D721Med (cell line): Measurements from ENCODE around the gene CNOT4.

Experiments used
- DNase-seq: peaks from one replicate; pipeline ENCODE4 v3.0.0; 2011; ENCODE audit warnings: low spot score; ENCODE audit not compliant: insufficient read length
- FAIRE-seq: peaks from 2 replicates; lab custom pipeline; 2011; peaks lifted over from hg19 to GRCh38; lab: Jason Lieb, UNC
- TF ChIP-seq, protein P1 (sequence below): IDR thresholded peaks from 2 replicates; pipeline ENCODE4 v1.5.1; 2012; ENCODE audit warnings: mild to moderate bottlenecking, control low read depth; ENCODE audit not compliant: insufficient read depth; ENCODE audit errors: missing control alignments

Gene CNOT4

DNA sequence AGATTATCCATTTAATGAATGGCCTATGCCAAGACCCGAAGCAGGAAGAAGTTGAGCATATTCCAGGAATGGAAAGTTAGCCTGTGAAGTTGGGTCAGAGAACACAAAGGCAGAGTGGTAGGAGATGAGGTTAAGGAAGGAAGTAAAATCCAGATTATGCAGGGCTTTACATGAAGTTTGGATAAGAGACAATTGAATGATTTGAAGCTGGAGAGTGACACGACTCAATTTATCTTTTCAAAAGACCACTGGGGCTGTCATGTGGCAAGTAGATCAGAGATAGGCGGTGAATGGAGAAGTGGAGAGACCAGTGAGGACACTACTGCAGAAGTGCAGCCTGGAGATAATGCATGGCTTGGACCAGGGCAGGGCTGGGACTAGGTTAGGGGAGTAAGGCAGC lies 7.2 kb upstream of the CNOT4 start:
- FAIRE-seq (no peak), DNase-seq (no peak)
- TF ChIP-seq, protein P1, sequence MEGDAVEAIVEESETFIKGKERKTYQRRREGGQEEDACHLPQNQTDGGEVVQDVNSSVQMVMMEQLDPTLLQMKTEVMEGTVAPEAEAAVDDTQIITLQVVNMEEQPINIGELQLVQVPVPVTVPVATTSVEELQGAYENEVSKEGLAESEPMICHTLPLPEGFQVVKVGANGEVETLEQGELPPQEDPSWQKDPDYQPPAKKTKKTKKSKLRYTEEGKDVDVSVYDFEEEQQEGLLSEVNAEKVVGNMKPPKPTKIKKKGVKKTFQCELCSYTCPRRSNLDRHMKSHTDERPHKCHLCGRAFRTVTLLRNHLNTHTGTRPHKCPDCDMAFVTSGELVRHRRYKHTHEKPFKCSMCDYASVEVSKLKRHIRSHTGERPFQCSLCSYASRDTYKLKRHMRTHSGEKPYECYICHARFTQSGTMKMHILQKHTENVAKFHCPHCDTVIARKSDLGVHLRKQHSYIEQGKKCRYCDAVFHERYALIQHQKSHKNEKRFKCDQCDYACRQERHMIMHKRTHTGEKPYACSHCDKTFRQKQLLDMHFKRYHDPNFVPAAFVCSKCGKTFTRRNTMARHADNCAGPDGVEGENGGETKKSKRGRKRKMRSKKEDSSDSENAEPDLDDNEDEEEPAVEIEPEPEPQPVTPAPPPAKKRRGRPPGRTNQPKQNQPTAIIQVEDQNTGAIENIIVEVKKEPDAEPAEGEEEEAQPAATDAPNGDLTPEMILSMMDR: no peak

DNA sequence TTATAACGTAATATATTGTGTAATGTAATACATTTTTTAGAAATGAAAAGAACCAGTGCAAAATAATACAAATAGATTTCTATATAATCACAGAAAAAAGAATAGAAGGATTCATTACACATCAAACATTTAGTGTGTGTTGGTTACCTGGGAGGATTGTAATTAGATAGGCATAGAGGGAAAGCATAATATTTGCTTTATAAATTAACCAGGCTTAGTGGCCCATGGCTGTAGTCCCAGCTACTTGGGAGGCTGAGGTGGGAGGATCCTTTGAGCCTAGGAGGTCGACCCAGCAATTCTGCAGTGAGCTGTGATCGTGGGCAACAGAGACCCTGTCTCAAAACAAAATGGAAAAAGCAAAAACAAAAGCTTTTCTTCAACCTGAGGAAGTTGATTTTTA lies 5.0 kb upstream of the CNOT4 start:
- no peak for DNase-seq
- FAIRE-seq: no peak
- TF ChIP-seq, protein P1: no peak

DNA sequence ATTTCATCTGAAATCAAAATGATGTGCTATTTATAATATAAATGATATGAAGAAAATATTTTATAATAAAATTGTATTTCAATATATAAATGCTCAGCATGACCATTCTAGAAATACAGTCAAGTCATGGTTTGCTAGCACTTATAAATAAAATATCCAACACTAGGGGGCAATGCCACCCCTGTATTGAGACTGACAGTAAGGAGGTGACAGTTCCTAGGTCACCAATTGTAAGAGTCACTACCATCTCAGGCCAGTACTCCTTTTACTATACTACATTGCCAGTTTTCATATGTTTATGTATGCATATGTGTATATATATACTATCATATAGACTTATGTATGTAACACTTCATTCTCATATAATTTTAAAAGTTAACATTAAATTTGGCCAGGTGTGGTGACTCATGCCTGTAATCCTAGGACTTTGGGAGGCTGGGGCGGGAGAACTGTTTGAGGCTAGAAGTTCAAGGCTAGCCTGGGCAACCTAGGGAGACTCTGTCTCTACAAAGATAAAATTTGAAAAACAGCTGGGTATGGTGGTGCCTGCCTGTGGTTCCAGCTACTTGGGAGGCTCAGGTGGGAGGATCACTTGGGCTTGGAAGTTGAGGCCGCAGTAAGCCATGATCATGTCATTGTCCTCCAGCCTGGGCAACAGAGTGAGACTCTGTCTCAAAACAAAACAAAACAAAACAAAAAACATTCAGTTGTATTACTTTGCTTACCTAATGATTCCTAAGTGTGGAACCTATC lies 2.4 kb upstream of the CNOT4 start:
- DNase-seq (no peak), FAIRE-seq (no peak)
- TF ChIP-seq, protein P1: peak; percentile 65

DNA sequence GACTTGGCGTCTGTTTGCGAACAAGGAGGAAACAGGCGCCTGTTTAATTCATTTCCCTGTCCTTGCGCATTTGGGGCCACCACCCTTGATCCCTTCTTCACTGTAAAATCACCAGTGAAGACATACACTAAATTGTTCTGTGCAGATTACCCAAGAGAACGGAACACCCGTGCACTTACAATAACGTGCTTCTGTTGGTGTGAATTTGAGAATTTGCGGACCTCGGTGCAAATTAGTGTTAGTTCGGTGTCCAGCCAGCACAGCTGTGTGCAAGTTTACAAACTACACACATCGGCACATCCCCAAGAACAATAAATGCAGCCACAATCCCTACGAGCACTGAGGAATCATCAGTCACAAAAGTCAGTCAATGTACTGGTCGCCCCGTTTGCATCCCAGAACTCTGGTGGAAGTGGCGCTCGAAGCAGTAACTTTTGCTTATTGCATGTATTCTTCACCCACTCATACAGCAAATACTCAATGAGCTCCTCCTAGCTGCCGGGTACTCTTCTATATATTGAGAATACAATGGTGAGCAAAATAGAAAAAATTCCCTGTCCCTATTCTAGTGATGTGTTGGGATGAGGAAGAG lies 786 bp upstream of the CNOT4 start:
- DNase-seq: no peak
- FAIRE-seq: no peak
- TF ChIP-seq, protein P1: peak; percentile 15

DNA sequence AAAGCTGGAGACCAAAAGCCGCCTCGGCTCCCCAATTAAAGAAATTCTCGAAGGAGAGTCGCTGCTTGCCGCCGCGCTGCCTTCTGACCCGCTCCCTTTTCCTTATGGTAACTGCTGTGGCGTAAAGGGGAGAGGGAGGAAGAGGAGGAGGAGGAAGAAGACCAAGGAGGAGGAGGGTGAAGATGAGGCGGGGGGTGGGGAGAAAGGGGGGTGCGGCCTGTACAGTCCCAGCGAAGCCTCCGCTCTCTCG lies 388 bp downstream of the CNOT4 start:
- DNase-seq (no peak), FAIRE-seq (no peak)
- TF ChIP-seq, protein P1: no peak

DNA sequence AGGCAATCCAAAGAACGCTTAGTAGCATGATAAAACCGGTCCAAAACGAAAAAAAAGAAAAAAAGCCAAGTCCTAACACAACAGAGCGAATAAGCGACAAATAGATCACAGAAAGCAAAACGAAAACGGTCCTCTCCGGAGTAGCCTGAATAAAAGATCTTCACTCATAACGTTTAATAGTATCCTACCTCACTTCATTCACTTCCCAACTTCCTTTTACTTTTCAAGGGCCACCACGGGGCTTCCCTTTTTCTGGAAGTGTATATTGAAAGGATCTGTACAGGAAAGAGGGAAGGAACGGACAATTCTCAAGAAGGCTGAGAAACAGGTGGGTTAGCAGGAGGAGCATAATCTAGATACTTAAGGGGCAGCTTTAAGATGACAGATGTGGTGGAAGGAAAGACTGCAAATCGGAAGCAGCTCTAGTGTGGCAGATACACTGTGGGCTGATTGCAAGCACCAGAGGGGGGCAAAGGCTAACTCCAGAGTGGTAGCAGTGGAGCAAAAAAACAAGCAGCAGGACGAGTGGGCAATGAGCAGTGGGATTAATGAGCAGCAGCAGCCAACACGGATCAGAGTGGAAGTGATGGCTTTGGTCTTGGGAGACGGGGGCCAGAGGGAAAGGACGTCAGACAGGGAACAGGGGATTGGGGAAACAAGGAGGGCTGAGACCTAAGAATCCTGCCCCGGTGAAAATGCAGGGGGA lies 866 bp downstream of the CNOT4 start:
- FAIRE-seq (no peak), DNase-seq (no peak)
- TF ChIP-seq, protein P1: no peak

DNA sequence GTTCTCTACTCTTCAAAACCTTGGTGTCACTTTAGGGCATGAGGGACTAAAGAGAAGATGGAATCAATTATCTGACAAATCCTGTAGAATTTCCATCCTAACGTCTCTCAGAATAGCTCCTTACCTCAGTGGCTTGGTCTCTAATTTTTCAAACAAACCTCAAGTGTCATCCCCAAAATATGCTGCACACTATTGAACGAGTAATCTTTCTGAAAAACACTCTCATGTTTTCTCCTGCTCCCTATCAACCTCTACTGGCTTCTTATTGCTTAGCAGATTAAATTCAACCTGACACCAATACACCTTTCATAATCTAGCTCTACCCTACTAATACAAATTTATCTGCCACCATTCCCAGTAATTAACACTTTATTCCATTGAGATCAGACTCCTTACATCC lies 8.5 kb downstream of the CNOT4 start:
- DNase-seq: no peak
- TF ChIP-seq, protein P1: no peak
- no peak for FAIRE-seq
